DMS153 treated with DMSO at 0.1 percent for 48 hours (cell line): ENCODE measurements around the gene ATF7IP.
"Not testable (repeated sequence)": the region's sequence is repeated elsewhere in the genome, so short reads cannot be mapped to it uniquely, and the experiment has no call there.

Source experiments
- DNase-seq: peaks from one replicate; lab custom pipeline; 2025; ENCODE audit not compliant: unreplicated experiment; lab: John Stamatoyannopoulos, UW

The ATF7IP gene, protein sequence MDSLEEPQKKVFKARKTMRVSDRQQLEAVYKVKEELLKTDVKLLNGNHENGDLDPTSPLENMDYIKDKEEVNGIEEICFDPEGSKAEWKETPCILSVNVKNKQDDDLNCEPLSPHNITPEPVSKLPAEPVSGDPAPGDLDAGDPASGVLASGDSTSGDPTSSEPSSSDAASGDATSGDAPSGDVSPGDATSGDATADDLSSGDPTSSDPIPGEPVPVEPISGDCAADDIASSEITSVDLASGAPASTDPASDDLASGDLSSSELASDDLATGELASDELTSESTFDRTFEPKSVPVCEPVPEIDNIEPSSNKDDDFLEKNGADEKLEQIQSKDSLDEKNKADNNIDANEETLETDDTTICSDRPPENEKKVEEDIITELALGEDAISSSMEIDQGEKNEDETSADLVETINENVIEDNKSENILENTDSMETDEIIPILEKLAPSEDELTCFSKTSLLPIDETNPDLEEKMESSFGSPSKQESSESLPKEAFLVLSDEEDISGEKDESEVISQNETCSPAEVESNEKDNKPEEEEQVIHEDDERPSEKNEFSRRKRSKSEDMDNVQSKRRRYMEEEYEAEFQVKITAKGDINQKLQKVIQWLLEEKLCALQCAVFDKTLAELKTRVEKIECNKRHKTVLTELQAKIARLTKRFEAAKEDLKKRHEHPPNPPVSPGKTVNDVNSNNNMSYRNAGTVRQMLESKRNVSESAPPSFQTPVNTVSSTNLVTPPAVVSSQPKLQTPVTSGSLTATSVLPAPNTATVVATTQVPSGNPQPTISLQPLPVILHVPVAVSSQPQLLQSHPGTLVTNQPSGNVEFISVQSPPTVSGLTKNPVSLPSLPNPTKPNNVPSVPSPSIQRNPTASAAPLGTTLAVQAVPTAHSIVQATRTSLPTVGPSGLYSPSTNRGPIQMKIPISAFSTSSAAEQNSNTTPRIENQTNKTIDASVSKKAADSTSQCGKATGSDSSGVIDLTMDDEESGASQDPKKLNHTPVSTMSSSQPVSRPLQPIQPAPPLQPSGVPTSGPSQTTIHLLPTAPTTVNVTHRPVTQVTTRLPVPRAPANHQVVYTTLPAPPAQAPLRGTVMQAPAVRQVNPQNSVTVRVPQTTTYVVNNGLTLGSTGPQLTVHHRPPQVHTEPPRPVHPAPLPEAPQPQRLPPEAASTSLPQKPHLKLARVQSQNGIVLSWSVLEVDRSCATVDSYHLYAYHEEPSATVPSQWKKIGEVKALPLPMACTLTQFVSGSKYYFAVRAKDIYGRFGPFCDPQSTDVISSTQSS

DNA sequence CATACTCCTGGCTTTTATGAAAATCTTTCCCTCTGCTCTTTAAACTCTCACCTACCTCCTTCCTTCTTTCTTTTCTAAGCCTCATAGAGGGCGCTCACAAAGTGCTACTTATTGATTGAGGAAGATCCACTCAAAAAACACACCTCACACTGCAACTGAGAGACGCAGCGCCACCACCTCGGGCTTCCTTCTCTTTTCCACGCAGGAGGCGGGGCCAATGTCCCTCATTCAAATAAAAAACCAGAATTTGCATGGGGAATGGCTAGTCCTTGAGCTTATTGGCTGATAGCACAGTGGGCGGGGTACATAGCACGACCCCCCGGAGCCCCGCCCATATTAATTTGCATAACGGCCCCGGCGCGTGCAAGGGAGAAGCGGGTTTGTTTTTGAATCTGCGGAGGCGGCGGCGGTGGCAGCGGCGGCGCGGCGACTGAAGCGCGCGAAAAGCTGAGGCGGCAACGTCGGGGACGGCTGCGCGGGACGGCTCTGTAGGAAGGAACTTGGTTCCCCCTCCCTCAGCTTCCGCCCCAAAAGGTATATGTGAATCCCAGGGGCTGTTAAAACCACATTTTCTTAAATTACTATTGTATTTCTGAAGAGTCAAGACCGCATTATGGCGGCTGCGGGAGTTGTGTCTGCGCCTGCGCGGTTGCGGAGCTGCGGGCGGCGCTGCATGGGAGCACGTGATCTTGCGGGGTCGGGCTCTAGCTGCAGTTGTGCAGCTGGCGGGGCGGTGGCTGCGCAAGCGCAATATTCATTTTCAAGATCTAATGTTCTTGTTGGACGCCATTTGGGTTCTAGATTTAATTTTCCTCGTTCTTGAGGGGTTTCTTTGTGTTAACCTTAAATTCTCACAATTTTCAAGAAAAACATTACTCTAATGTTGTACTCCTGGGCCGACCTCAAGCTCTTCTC, at the start of gene ATF7IP:
Gene ATF7IP (plus strand): TSS at position 389 of the 915 bp plus-strand sequence. CDS start 58,234 bp downstream, outside the sequence.
- peak; percentile 94 for DNase-seq

DNA sequence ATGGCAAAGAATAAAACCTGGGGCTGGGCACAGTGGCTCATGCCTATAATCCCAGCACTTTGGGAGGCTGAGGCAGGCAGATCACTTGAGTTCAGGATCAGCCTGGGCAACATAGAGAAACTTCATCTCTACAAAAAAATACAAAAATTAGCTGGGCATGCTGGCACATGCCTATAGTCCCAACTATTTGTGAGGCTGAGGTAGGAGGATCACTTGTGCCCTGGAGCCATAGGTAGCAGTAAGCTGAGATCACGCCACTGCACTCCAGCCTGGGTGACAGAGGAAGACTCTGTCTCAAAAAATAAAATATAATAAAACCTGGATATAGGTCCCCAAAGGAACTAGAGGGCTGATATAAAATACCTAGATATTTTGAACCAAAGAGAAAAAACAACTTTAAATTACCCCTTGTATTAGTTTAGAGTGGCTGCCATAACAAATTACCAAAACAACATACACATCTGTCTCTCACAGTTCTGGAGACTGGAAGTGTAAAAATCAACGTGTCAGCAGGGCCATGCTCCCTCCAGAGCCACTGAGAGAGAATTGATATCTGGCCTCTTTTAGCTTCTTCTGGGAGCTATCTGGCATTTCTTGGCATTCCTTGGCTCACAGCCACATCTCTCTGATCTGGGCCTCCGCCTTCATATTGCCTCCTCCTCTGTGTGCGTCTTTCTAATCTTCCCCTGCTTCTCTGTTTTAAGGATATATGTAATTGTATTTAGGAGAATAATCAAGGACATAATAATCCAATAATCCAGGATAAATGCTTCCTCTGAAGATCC, 47.9 kb upstream of the ATF7IP start:
- DNase-seq = no peak

DNA sequence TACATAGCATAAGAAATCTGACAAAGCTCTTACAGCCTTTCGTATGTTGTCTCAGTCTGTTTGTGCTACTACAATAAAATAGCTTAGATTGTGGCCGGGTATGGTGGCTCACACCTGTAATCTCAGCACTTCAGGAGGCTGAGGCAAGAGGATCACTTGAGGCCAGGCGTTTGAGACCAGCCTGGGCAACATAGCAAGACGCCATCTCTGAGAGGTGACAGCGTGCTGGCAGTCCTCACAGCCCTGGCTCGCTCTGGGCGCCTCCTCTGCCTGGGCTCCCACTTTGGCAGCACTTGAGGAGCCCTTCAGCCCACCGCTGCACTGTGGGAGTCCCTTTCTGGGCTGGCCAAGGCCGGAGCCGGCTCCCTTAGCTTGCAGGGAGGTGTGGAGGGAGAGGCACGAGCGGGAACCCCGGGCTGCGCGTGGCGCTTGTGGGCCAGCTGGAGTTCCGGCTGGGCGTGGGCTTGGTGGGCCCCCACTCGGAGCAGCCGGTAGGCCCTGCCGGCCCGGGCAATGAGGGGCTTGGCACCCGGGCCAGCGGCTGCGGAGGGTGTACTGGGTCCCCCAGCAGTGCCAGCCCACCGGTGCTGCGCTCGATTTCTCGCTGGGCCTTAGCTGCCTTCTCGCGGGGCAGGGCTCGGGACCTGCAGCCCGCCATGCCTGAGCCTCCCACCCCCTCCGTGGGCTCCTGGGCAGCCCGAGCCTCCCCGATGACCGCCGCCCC, 45.6 kb upstream of the ATF7IP start:
- not testable (repeated sequence) for DNase-seq

DNA sequence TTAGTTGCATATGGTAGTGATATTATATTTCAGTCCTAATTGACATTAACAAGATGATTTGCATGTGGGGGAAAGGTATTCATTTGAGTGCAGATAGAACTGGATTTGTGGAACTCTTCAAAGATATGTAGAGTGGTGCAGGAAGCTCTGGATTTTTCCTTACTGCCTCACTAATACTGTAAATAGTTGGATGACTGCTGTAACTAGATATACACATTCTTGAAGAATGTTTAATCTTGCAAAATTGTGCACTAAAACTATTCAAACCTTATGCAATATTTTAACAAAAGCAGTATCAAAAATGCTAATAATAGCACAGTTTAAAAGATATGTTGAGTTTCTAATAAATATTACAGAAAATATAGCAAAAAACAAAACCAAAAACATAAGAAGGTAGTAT, 43.1 kb upstream of the ATF7IP start:
- DNase-seq = no peak

DNA sequence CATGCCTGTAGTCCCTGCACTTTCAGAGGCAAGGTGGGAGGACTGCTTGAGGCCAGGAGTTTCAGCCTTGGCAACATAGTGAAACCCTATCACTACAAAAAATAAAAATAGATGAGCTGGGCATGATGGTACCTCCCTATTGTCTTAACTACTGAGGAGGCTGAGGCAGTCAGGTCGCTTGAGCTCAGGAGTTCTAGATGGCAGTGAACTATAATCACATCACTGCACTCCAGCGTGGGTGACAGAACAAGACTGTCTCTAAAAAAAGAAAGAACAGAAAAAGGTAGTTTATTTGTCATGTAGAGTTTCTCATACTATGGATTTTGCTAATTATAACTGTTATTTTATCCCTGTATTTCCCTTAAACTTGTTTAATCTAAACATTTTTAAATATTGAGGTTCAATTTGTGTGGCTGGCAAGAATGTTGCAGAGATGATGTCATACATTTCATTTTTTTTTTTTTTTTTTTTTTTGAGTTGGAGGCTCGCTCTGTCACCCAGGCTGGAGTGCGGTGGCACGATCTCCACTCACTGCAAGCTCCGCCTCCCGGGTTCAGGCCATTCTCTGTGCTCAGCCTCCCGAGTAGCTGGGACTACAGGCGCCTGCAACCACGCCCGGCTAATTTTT, 39.7 kb upstream of the ATF7IP start:
- no peak for DNase-seq

DNA sequence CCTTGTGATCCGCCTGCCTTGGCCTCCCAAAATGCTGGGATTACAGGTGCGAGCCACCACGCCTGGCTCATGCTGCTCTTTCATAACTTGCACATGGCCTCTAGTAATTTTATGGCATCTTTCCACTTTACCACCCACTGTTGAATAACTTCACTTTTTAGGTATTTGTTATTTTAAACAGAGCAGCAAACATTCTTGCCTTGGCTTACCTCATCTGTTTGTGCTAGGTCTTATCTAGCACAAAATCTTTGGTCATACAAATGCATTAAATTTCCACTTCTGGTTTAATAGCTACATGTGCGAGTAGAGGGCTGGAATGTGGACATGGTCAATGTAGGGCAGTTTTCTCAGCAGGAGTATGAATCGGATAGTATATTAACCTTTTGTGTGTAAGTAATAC, 38.8 kb upstream of the ATF7IP start:
- no peak for DNase-seq

DNA sequence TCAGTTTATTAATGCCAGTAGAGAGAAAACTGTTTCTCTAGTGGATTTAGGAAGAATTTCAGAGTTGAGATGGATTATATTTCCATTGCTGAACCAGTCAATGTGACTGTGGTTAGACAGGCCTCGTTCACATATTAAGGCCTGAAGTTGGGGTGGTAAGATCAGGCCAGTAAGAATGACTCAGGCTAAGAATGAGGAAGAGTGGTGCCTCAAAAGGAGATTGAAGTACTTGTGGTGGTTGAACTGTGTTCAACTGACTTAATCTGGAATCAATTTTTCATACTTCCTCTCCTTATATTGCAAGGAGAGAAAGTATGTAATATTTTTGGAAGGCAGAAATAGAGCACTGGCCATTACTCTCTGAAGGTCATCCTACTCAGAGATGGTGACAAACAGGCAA, 37.8 kb upstream of the ATF7IP start:
- DNase-seq = no peak

DNA sequence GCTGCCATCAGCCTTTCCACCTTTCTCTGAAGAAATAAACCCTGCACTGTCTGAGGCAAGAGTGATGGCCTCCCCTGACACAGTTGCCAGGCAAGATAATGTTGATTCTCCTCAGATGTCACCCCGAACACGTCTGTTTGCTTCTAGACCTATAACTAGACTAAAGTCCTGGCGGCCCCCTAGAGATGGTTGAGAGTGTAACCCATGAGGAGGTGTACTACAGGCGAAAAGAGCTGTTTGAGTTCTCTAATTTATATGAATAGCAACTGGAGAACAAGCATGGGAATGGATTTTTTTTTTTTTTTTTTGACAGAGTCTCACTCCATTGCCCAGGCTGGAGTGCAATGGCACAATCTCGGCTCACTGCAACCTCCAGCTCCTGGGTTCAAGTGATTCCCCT, 33.0 kb upstream of the ATF7IP start:
- DNase-seq = no peak

DNA sequence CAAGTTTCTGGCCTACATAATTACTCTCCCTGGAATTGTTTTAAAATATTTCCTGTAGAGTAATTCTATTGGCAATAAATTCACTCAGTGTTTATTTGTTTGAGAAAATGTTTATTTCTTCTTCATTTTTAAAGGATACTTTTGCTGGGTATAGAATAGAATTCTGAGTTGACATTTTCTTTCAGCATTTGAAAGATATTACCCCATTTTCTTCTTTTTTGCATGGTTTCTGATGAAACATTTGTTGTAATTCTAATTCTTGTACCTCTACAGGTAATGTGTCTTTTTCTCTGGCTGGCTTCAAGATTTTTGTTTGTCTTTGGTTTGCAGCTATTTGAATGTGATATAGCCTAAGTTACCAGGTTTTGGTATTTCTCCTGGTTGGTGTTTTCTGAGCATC, 25.1 kb upstream of the ATF7IP start:
- no peak for DNase-seq

DNA sequence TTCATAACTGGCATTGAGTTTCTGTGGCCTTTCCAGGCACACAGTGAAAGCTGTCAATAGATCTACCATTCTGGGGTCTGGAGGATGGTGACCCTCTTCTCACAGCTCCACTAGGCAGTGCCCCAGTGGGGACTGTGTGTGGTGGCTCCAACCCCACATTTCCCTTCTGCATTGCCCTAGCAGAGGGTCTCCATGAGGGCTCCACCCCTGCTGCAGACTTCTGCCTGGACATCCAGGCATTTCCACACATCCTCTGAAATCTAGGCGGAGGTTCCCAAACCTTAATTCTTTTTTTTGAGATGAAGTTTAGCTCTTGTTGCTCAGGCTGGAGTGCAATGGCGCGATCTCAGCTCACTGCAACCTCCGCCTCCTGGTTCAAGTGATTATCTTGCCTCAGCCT, 14.0 kb upstream of the ATF7IP start:
- not testable (repeated sequence) for DNase-seq

DNA sequence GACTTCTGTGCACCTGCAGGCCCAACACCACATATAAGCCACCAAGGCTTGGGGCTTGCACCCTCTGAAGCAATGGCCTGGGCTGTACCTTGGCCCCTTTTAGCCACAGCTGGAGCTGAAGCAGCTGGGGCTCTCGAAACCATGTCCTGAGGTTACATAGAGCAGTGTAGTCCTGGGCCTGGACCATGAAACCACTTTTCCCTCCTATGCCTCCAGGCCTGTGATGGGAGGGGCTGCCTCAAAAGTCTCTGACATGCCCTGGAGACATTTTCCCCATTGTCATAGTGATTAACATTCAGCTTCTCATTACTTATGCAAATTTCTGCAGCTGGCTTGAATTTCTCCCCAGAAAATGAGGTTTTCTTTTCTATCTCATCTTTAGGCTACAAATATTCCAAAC, 13.4 kb upstream of the ATF7IP start:
- not testable (repeated sequence) for DNase-seq

DNA sequence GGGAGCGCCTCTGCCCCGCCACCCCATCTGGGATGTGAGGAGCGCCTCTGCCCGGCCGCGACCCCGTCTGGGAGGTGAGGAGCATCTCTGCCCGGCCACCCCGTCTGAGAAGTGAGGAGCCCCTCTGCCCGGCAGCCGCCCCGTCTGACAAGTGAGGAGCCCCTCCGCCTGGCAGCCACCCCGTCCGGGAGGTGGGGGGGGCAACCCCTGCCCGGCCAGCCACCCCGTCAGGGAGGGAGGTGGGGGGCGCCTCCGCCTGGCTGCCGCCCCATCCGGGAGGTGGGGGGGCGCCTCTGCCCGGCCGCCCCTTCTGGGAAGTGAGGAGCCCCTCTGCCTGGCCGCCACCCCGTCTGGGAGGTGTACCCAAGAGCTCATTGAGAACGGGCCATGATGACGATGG, 10.8 kb upstream of the ATF7IP start:
- not testable (repeated sequence) for DNase-seq

DNA sequence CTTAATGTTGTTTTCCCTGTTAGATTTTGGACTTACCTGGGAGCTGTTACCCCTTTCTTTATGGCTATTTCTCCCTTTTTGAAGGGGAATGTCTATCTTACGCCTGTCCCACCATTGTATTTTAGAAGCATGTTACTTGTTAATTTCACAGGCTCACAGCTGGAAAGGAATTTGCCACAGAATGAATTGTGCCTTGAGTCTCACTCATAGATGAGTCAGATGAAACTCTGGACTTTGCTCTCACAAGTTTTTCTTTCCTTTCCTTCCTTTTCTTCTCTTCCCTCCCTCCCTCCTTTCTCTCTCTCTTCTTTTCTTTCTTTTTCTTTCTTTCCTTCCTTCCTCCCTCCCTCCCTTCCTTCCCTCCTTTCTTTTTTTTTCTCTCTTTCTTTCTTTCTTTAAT, 9.3 kb upstream of the ATF7IP start:
- no peak for DNase-seq

DNA sequence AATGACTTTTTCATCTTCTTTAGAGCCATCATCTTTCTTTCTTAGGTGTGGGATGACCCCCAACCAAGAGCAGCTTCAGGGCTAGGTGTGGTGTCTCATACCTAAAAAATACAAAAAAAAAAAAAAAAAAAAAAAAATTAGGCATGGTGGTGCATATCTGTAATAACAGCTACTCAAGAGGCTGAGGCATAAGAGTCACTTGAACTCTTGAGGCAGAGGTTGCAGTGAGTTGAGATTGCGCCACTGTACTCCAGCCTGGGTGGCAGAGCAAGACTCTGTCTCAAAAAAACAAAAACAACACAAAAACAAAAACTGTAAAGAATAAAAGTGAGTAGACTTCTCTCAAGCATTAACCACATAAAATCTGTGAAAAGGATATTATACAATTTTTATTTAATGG, 8.0 kb upstream of the ATF7IP start:
- DNase-seq = no peak

DNA sequence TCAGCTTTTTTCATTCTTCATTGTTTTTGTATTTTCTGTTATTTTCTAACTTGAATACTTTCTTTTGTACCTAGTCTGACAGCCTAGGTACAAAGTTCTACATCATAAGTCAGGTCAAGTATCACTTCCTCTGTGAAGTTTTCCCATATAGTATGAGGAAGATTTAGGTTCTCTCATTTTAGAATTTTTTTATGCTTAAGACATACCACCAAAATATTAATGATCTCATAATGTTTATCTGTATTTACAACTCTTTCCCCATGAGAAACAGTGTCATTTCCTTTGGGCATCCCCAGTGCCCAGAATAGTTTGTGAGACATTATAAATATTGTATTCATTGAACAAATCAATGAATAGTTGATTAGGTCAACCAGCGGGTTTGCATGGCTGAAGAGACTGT, 3.1 kb upstream of the ATF7IP start:
- DNase-seq = no peak

DNA sequence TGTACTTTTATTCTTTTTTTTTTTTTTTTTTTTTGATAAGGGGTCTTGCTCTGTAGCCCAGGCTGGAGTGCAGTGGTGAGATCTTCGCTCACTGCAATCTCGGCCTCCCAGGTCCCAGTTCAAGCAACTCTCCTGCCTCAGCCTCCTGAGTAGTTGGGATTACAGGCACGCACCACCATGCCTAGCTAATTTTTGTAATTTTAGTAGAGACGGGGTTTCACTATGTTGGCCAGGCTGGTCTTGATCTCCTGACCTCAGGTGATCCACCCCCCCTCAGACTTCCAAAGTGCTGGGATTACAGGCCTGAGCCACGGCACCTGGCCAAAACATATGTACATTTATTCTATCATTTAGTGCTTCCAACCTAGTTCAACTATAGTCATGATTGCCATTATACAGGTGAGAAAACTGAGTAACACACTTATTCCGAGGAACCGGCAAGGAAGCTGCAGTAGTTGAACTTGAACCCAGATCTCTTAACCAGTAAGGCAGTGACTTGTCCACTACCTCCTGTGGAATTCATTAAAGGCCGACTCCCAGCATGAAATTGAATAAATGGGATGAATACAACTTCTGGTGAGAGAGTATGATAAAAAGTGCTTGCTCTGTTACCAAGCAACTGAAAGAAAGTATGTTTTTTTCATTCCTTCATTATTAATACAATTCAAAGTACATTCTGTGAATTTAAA, 755 bp upstream of the ATF7IP start:
- DNase-seq = no peak

DNA sequence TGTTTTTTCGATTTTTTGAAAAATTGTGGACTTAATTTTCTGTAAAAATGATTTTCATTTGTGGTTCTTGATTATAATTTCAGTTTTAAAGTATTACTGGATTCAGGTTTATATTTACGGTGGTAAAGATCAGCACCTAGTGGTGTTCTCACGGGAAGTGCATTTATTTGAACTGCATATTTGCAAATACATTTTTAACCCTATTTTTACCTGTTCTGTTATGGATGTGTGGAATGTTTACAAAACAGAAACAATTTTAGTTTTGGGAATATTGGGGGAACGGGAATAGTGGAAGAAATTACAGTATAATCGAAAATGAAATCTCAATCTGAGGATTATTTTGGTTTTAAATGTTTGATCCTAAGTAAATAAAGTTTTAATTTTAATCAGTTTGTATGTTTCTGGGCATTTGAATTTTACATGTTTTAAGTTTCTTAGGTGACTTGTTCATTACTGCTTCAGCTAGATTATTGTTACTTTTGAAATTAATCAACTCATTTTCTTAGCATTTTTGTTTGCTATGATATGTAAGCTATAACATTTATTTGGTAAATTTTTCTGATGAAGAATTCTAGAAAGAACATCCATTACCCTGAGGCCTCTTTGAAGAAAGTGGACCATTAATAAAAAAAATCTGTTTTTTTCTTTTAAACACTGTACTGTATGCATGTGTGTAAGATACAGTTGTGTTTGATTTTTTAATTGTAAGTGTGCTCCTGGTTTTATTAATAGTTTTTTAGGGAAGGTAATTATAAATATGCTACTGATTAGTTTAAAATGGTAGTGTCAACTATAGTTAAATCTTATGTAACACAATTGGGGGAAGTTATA, 942 bp downstream of the ATF7IP start:
- DNase-seq = peak; percentile 62
